ENCODE data around the gene UBL4A. TPM values are rescaled to one million over a fixed set of nuclear protein-coding genes. Genes with fewer than 3 reads are reported as not detected.

Gene UBL4A
- total RNA-seq, 1 donor from 2014 or later: 12.1 TPM

DNA sequence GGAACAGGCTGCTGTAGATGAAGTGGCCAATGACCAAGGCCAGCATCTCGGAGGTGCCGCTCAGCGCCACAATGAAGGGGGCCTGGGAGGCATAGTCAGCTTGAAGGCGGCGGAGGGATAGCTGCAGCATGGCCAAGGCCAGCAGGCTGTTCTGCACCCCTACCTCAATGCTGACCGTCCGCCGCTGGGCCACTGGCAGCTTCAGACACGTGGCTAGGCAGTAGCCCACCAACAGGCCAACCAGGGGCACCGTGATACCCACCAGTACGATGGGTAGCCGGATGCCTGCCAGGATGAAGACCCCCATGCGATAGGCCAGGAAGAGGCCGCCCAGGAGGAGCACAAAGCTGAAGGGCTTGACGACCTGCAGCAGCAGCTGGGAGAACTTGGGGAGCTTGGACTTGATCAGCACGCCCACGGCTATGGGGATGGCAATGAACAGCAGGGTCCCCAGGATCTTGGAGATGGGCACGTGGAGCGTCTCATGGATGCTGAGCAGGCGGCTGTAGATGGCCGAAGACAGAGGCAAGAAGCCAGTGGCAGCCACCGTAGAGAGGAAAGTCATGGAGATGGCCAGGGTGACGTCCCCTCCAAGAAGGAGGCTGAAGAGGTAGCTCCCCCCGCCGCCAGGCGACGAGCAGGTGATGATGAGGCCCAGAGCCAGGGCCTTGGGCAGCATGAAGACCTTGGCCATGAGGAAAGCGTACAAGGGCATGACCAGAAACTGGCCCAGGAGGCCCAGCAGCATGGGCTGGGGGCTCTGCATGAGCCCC is 1.3 kb upstream of the UBL4A start:
- Mint-ChIP-seq H3K4me1 (peaks cover 3% of the 10 kb centered on the region), H3K27me3 (ENCODE audit: insufficient read depth, low read depth) (peaks cover 10% of the 10 kb centered on the region), H3K36me3 (peaks cover 4% of the 10 kb centered on the region), H3K27ac (no peak overlapping the region), H3K9me3 (peaks cover 13% of the 10 kb centered on the region), H3K4me3 (peak overlapping the region; percentile 77)
- Histone ChIP-seq H3K27me3 (peaks cover 11% of the 10 kb centered on the region), H3K9ac (no peak overlapping the region), H4K20me1 (ENCODE audit: low read depth) (no peaks in the 10 kb centered on the region), H3F3A (ENCODE audit: low read depth) (peaks cover 9% of the 10 kb centered on the region), H3K36me3 (no peaks in the 10 kb centered on the region), H2AFZ (replicated peaks) (no peak overlapping the region), H3K4me2 (no peak overlapping the region), H3K4me1 (no peaks in the 10 kb centered on the region), H3K27ac (no peak overlapping the region), H3K4me3 (no peak overlapping the region), H3K79me2 (ENCODE audit: low read depth) (no peaks in the 10 kb centered on the region), H3K9me3 (ENCODE audit: low read depth) (no peaks in the 10 kb centered on the region)
- TF ChIP-seq EZH2 (IDR thresholded peaks at IDR 0.05) (no peak), EZH2phosphoT487 (IDR thresholded peaks at IDR 0.05) (no peak)
- TF ChIP-seq, protein P1, sequence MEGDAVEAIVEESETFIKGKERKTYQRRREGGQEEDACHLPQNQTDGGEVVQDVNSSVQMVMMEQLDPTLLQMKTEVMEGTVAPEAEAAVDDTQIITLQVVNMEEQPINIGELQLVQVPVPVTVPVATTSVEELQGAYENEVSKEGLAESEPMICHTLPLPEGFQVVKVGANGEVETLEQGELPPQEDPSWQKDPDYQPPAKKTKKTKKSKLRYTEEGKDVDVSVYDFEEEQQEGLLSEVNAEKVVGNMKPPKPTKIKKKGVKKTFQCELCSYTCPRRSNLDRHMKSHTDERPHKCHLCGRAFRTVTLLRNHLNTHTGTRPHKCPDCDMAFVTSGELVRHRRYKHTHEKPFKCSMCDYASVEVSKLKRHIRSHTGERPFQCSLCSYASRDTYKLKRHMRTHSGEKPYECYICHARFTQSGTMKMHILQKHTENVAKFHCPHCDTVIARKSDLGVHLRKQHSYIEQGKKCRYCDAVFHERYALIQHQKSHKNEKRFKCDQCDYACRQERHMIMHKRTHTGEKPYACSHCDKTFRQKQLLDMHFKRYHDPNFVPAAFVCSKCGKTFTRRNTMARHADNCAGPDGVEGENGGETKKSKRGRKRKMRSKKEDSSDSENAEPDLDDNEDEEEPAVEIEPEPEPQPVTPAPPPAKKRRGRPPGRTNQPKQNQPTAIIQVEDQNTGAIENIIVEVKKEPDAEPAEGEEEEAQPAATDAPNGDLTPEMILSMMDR (IDR thresholded peaks at IDR 0.05): no peak
- no peak for DNase-seq (ENCODE audit: low spot score)

DNA sequence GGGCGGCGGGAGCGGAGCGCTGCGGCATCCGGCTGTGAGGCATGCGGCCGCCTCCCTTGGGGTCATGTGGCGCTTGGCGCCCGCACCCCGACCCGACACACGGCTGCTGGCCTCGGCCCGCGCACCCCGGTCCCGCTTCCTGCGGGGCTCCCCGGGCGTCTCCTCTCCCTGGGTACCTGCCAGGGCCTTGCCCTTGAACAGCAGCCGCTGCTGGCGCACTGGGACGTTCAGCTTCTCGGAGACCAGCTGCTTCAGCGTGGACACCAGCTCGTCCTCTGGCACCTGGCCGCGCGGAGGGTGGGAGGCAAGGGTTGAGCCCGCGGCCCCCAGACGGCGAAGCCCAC is 391 bp downstream of the UBL4A start:
- H3K27ac ChIP-seq: no peak overlapping the region
- Mint-ChIP-seq H3K4me1 (peaks cover 7% of the 10 kb centered on the region), H3K27ac (no peak overlapping the region), H3K36me3 (peaks cover 4% of the 10 kb centered on the region), H3K4me3 (no peak overlapping the region), H3K27me3 (ENCODE audit: insufficient read depth, low read depth) (peaks cover 10% of the 10 kb centered on the region), H3K9me3 (peaks cover 17% of the 10 kb centered on the region)
- no peaks in the 10 kb centered on the region for H4K20me1 ChIP-seq (ENCODE audit: low read depth)
- no peak overlapping the region for H3K9ac ChIP-seq
- H3K27me3 ChIP-seq: peaks cover 11% of the 10 kb centered on the region
- no peaks in the 10 kb centered on the region for H3K79me2 ChIP-seq (ENCODE audit: low read depth)
- no peak overlapping the region for H2AFZ ChIP-seq (replicated peaks)
- TF ChIP-seq, protein P1 (IDR thresholded peaks at IDR 0.05): no peak
- TF ChIP-seq EZH2phosphoT487 (IDR thresholded peaks at IDR 0.05) (no peak), EZH2 (IDR thresholded peaks at IDR 0.05) (no peak)
- H3K4me3 ChIP-seq: peak overlapping the region; percentile 58
- H3K4me2 ChIP-seq: peak overlapping the region; percentile 84
- peaks cover 6% of the 10 kb centered on the region for H3F3A ChIP-seq (ENCODE audit: low read depth)
- DNase-seq (ENCODE audit: low spot score): no peak
- no peaks in the 10 kb centered on the region for H3K36me3 ChIP-seq
- H3K9me3 ChIP-seq (ENCODE audit: low read depth): no peaks in the 10 kb centered on the region
- no peaks in the 10 kb centered on the region for H3K4me1 ChIP-seq

- peaks cover 19% of the 10 kb centered on the region for H3K9me3 Mint-ChIP-seq
- H3K4me1 Mint-ChIP-seq: peaks cover 7% of the 10 kb centered on the region
- no peaks in the 10 kb centered on the region for H3K9me3 ChIP-seq (ENCODE audit: low read depth)
- H3K36me3 ChIP-seq: no peaks in the 10 kb centered on the region
- H3K27ac Mint-ChIP-seq: no peak overlapping the region
- peaks cover 4% of the 10 kb centered on the region for H3K36me3 Mint-ChIP-seq
- peaks cover 11% of the 10 kb centered on the region for H3K27me3 Mint-ChIP-seq (ENCODE audit: insufficient read depth, low read depth)
- no peak for DNase-seq (ENCODE audit: low spot score)
- no peaks in the 10 kb centered on the region for H3K79me2 ChIP-seq (ENCODE audit: low read depth)
- H3K4me3 ChIP-seq: peak overlapping the region; percentile 58
- peak overlapping the region; percentile 74 for H3K4me3 Mint-ChIP-seq
- no peaks in the 10 kb centered on the region for H3K4me1 ChIP-seq
- H2AFZ ChIP-seq (replicated peaks): no peak overlapping the region
- peaks cover 3% of the 10 kb centered on the region for H3F3A ChIP-seq (ENCODE audit: low read depth)
- TF ChIP-seq EZH2phosphoT487 (IDR thresholded peaks at IDR 0.05): no peak
- TF ChIP-seq, protein P1 (IDR thresholded peaks at IDR 0.05): no peak
- no peak for TF ChIP-seq EZH2 (IDR thresholded peaks at IDR 0.05)
- peaks cover 11% of the 10 kb centered on the region for H3K27me3 ChIP-seq
- H3K9ac ChIP-seq: no peak overlapping the region
- no peak overlapping the region for H3K27ac ChIP-seq
- H3K4me2 ChIP-seq: peak overlapping the region; percentile 84
- H4K20me1 ChIP-seq (ENCODE audit: low read depth): no peaks in the 10 kb centered on the region
These were observed 1.0 kb downstream of the UBL4A start for GRCh38 chrX:154485150-154486051.

Data from neural progenitor cell (in vitro differentiated cells).